ENCODE data around the gene EVA1B.

EVA1B gene, protein sequence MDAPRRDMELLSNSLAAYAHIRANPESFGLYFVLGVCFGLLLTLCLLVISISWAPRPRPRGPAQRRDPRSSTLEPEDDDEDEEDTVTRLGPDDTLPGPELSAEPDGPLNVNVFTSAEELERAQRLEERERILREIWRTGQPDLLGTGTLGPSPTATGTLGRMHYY
- total RNA-seq: 4.0 to 6.8 reads per million in 2 donors

DNA sequence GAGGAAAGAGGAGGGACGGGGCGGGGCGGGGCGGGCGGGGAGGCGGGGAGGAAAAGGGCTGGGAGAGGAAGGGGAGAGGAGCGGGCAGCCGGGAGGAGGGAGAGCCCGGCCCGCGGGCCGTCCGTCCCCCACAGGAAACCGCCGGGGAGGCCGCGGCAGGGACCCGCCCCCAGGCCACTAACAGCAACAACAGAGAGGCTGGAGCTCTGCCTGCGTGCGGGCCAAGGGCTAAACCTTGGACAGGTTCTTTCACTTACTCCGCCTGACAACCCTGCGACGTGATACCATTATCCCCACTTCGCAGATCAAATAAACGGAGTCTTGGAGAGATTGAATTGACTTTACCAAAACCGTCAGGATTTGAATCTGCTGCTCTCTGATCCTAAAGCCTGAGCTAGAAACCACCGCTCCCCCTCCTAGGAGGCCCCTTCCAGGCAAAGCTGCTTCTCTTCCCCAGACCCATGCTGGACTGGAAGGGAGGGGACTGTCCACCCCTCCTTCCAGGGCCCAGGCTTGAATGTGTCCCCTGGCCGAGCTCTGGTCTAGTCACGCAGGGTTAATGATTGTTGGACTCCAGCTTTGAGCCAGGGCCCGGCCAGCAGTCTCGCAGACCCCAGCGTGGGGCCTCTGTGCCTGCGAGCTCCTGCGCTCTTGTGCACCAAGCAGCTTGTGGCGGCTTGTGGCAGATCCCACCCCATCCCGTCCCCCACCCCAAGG is at the start of gene EVA1B:
Gene EVA1B (minus strand): TSS at position 10 of the 717 bp plus-strand sequence. CDS start 608 bp downstream, outside the sequence.
- DNase-seq: peak; percentile 29

- DNase-seq: no peak
Measured at GRCh38 chr1:36372617-36373016, 49.2 kb upstream of the EVA1B start.

DNA sequence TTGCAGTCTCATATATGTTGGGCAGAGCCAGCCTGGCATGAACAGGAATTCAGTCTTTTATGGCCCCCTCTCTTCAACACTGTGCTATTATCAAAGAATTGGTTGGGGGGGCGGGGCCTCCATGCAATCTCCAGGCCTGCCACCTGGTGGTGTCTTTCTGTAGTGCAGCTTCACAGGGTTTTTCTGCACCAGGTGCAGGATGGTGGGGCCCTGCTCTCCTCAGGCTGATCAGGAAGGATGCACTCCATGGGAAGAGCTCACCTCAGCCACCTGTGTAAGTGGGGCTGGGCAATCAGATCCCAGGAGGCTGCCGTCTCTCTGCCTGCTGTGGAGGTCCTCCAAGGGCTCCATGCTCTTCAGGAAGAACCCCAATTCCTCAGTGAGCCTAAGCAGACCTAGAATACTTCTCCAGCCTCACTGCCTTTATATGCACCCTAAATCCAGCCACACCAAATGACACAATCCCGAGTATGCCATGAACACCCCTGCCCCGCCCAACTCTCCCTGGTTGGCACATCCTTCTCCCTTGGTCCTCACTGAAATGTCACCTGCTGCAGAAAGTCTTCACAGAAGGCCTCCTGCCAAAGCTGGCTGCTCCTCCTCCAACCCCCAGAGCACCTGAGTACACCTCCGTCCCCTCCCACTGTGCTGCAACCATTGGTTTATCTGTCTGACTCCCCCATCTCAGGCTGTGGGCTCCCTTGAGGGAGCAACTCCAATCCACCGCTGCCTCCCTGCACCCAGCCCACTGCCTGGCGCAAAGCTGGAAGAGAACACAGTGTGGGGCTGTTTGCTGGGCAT is 45.8 kb upstream of the EVA1B start:
- peak; percentile 86 for DNase-seq

DNA sequence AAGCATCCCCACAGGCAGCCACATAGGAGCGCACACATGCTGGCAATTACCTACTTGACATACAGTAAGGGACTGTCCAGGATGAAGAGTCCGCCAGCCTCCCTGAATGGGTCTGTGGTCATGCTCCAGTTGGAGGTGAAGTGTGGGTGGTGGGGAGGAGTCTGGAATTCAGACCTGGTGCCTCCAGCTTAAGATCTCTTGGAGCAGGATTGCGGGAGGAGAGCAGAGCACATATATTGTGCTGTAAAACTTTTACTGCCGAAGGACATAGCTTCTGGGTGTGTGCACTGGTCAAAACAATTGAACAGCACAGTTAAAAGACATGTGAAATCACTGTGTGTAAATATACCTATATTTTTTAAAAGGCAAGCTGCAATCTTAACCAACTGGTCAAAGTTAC is 44.4 kb upstream of the EVA1B start:
- DNase-seq: no peak

DNA sequence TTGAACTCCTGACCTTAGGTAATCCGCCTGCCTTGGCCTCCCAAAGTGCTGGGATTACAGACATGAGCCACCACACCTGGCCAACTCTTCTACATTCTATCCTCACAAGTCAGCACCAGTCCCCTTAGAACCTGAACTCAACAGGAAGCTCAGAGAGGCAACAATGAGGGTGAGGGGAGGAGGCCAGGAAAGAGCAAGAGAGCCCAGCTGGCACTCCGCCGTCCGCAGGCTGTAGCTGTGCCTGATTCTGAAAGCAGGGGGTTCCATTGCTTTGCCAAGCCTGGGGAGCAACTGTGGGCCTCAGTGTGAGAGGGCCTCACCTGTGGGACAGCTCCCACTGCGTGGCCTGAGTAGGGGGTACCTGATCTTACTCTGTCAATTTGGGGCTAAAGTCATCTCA is 43.6 kb upstream of the EVA1B start:
- DNase-seq: no peak

- DNase-seq: peak; percentile 29
Measured at GRCh38 chr1:36366091-36366661, 42.7 kb upstream of the EVA1B start.

- no peak for DNase-seq
Measured at GRCh38 chr1:36365381-36365780, 41.9 kb upstream of the EVA1B start.

GRCh38 chr1:36359911-36360550 is 36.6 kb upstream of the EVA1B start:
- DNase-seq: no peak

GRCh38 chr1:36359383-36359782 is 35.9 kb upstream of the EVA1B start:
- DNase-seq: no peak

DNA sequence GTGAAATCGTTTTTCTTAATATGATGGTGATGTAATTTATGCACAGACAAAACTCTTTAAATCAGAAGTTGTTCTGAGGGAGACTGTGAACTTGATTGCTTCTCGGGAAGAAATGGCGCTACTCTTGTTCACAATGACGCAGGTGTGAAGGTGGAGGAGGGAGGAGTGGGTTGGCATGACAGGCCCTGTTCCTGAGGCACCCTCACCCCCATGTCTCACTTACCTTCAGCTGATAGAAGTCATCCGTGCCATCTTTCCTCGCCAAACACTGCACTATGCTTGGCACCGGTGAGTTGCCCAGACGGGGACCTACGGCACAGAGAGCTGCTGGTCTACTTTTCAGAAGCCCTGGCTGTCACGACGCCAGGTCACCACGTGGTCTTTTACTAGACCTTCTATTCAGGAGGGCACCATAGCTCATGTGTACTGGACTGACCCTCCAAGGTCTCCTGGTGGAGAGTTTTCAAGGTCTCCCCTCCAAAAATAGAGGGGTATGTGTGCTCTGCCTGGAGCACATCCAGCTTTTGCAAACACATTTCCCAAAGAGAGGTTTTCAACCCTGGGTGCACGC is 35.2 kb upstream of the EVA1B start:
- DNase-seq: no peak

GRCh38 chr1:36355811-36356210 is 32.4 kb upstream of the EVA1B start:
- DNase-seq: no peak

DNA sequence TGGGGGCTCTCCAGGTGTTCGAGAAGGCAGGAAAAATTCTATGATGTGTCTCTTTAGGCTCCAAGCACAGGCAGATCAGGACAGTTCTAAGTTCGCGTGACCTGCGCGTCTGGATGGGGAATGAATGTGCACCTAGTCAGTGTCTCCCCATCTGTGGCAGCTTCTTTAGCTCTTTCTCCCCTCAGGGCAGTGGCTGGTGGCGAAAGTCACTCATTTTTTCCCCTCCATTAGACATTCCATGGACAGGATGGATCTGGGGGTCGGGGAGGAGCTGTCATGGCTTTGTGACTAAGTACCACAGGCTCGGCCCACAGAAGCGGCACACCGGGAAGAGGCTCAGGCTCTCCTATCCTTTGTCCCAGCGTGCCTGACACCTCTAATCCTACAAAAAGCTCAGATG is 31.0 kb upstream of the EVA1B start:
- DNase-seq: no peak

DNA sequence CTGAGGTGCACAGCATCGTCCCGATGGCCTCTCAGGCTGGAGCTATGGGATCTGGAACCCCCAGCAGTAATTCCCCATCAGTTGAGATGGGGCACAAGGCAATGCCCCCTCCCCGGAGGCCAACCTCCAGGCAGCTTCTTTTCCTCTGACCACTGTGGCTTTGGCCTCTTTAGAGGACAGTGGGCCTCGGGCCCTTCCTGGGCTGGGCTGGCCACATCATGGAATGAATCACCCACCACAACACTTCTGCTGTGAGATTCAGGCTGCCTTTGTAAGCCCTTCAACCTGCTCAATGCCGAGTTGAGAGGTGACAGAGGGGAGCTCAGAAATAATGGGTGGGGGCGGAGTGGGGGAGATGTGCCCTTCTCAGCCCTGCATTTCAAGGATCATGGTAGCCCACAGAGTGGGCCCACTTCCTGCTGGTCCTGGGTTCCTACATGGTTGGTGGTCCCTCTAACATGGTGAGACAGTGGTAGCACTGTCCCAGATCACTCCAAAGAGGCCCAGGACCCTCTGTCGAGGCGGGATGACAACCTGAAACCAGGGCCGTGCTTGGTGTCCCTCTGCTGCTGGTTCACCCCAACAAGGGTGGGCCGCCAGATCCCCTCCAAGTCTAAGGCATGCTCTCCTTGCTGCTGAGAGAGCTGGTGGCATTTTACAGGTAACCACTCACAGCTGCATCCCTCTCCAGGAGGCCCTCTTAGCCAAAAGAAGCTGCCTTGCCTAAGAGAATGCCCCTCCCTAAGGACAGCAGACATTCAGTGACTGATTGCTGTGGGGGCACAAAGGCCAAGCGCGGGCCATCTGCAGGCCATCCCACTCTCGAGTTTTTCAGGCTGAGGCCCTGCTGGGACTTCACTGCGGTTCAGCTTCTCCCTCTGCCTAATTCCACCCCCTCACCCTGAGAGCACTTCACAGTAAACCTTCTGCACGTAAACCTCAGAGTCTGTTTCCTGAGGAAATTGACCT is 29.7 kb upstream of the EVA1B start:
- no peak for DNase-seq

GRCh38 chr1:36352125-36352909 is 28.9 kb upstream of the EVA1B start:
- no peak for DNase-seq

GRCh38 chr1:36351227-36351977 is 28.0 kb upstream of the EVA1B start:
- DNase-seq: no peak

- DNase-seq: peak; percentile 27
Measured at GRCh38 chr1:36350659-36351226, 27.3 kb upstream of the EVA1B start.

- no peak for DNase-seq
Measured at GRCh38 chr1:36349839-36350238, 26.4 kb upstream of the EVA1B start.

GRCh38 chr1:36349241-36349671 is 25.8 kb upstream of the EVA1B start:
- DNase-seq: no peak

DNA sequence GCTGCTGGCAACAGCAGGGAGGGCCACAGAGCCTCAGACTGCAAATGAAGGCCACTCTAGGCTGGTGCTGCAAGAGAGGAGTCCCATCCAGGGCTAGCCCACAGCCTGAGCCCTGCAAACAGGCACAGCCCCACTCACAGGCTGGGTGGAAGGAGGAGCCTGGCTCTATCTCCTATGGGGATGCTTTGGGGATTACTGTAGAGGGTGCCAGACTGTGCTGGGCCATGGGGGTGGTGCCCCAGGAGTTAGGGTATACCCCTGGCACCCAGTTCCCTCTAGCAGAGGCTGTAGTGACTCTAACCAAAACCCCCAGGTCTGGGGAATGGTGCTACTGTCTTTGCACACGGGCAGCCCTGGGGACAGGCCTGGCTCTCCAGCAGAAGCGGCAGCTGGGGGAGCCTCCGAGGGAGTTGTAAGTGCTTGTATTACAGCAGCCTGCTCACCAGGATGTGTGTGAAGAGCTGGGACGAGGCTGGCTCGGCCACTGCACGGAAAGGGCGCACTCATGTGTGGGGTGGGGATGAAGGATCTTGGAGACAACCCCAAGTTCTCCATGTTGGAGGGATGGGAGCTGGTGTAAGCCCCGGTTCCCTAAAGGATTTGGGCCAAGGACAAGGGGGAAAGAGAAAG is 23.4 kb upstream of the EVA1B start:
- DNase-seq: no peak
